ENCODE measurements around the gene SYCP2L. TPM values are rescaled to one million over a fixed set of nuclear protein-coding genes. Genes with fewer than 3 reads are reported as not detected.

SYCP2L gene
- total and polyA plus RNA-seq, 2 of the 8 experiments (the other 6 are each of a cell fraction or from before 2014, with no cell fraction given), result 1.7 to 4.2 TPM

DNA sequence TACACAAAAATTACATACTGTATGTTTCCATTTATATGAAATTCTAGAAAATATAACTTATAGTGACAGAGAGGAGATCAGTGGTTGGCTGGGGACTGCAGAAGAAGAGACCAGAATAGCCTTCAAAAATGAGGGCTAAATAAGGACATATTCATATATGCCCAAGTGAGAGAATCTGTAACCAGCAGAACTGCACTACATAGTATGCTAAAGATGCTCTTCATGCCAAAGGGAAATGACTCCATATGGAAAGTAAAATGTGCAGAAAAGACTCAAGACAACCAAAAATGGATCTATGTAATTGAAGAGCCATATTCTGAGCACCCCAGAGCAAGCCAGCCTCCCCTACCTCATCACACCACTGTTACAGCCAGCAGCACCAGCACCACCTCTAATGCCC is 128.2 kb downstream of the SYCP2L start:
- Histone ChIP-seq H3K27me3 (replicated peaks in 1 of 4; ENCODE audit: control insufficient read depth in 3 of 4, extremely low read depth in 1 of 4, insufficient read depth in 3 of 4, low read length in 3 of 4) (no peaks in the 10 kb centered on the region; a peak in 1 of 7 replicates), H4K20me1 (replicated peaks in 1 of 2; ENCODE audit: control insufficient read depth in 1 of 2, insufficient read depth in 2 of 2, low read length in 2 of 2) (no peaks in the 10 kb centered on the region), H2BK15ac (ENCODE audit: low read length) (no peak overlapping the region), H3K4ac (replicated peaks; ENCODE audit: insufficient read length, low read depth, low read length) (no peak overlapping the region), H3K9ac (replicated peaks in 1 of 4; ENCODE audit: extremely low read depth in 1 of 4, low read depth in 3 of 4, low read length in 3 of 4) (no peak overlapping the region), H2AK5ac (ENCODE audit: low read depth, low read length) (no peak overlapping the region), H3K79me1 (ENCODE audit: low read depth, low read length) (no peaks in the 10 kb centered on the region), H3K9me3 (ENCODE audit: insufficient read depth in 2 of 2, low read depth in 1 of 2, low read length in 1 of 2) (no peaks in the 10 kb centered on the region), H4K8ac (ENCODE audit: extremely low read depth, insufficient read depth, low read length) (no peak overlapping the region), H3K56ac (replicated peaks; ENCODE audit: insufficient read length, low read depth, low read length) (no peak overlapping the region), H2BK5ac (ENCODE audit: low read depth, low read length) (no peak overlapping the region), H4K91ac (replicated peaks; ENCODE audit: insufficient read length, low read length) (no peak overlapping the region), H3K23ac (ENCODE audit: insufficient read length) (no peak overlapping the region), H3K14ac (ENCODE audit: insufficient read length) (no peak overlapping the region), H4K5ac (ENCODE audit: insufficient read length, low read depth, low read length) (no peak overlapping the region), H3K79me2 (ENCODE audit: control insufficient read depth in 1 of 2, insufficient read depth in 2 of 2, low read length in 2 of 2) (no peaks in the 10 kb centered on the region), H3K36me3 (ENCODE audit: control insufficient read depth in 2 of 4, insufficient read depth in 4 of 4, low read length in 3 of 4) (no peaks in the 10 kb centered on the region), H2AFZ (ENCODE audit: low read length) (no peak overlapping the region), H3K23me2 (ENCODE audit: low read depth, low read length) (no peaks in the 10 kb centered on the region), H3K27ac (ENCODE audit: low read depth, low read length) (no peak overlapping the region), H3K4me1 (replicated peaks in 1 of 4; ENCODE audit: control insufficient read depth in 3 of 4, insufficient read depth in 4 of 4, low read length in 3 of 4) (no peaks in the 10 kb centered on the region), H3K4me2 (ENCODE audit: insufficient read depth in 1 of 2, low read depth in 2 of 2, low read length in 2 of 2) (no peak overlapping the region), H2BK12ac (ENCODE audit: low read depth, low read length) (no peak overlapping the region), H3K4me3 (ENCODE audit: extremely low read depth in 1 of 4, insufficient read depth in 2 of 4, low read depth in 3 of 4, low read length in 4 of 4) (no peak overlapping the region), H2BK120ac (replicated peaks; ENCODE audit: low read depth, low read length) (no peak overlapping the region), H3K18ac (ENCODE audit: extremely low read depth, low read length) (no peak overlapping the region), H2BK20ac (ENCODE audit: low read length) (no peak overlapping the region)
- POLR2A ChIA-PET (ENCODE audit: partially characterized antibody), result no interaction called here
- FAIRE-seq, result no peak
- CTCF ChIA-PET (ENCODE audit: partially characterized antibody), result no interaction called here
- no peak for DNase-seq (ENCODE audit: low read depth in 1 of 2, low spot score in 2 of 2)
- TF ChIP-seq KDM4A (IDR thresholded peaks at IDR 0.05; ENCODE audit: low read depth, low read length, severe bottlenecking) (no peak), TEAD4 (IDR thresholded peaks at IDR 0.05; ENCODE audit: low read depth, low read length) (no peak), SUZ12 (IDR thresholded peaks at IDR 0.05; ENCODE audit: low read length) (no peak), RAD21 (IDR thresholded peaks at IDR 0.05 in 1 of 2, conservative IDR thresholded peaks at IDR 0.05 in 1 of 2; ENCODE audit: low read depth in 2 of 2, low read length in 2 of 2) (no peak), SIX5 (IDR thresholded peaks at IDR 0.05; ENCODE audit: low read depth, low read length) (no peak), TAF1 (IDR thresholded peaks at IDR 0.05; ENCODE audit: low read depth, low read length) (no peak), SP1 (IDR thresholded peaks at IDR 0.05; ENCODE audit: low read depth, low read length) (no peak), TCF12 (IDR thresholded peaks at IDR 0.05; ENCODE audit: low read depth, low read length) (no peak), TAF7 (optimal IDR thresholded peaks at IDR 0.05; ENCODE audit: borderline replicate concordance, low read depth, low read length) (no peak), RFX5 (IDR thresholded peaks at IDR 0.05; ENCODE audit: borderline replicate concordance, low read depth, low read length) (no peak), PHF8 (conservative IDR thresholded peaks at IDR 0.05; ENCODE audit: low read depth, low read length) (no peak), JUND (IDR thresholded peaks at IDR 0.05; ENCODE audit: low read length) (no peak), EGR1 (IDR thresholded peaks at IDR 0.05; ENCODE audit: borderline replicate concordance, low read depth, low read length) (no peak), SIN3A (conservative IDR thresholded peaks at IDR 0.05 in 1 of 2, IDR thresholded peaks at IDR 0.05 in 1 of 2; ENCODE audit: low read depth in 1 of 2, low read length in 2 of 2) (no peak), GTF2F1 (IDR thresholded peaks at IDR 0.05; ENCODE audit: borderline replicate concordance, low read depth, low read length) (no peak)
- TF ChIP-seq, protein P1, sequence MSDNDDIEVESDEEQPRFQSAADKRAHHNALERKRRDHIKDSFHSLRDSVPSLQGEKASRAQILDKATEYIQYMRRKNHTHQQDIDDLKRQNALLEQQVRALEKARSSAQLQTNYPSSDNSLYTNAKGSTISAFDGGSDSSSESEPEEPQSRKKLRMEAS (IDR thresholded peaks at IDR 0.05), result no peak
